Measurements from ENCODE around the gene CDCP2.

GRCh38 chr1:54199151-54199764 lies 46.5 kb upstream of the CDCP2 start:
- TF ChIP-seq CTCF (IDR thresholded peaks at IDR 0.05) (no peak), POLR2A (IDR thresholded peaks at IDR 0.05) (no peak)

Data from esophagus squamous epithelium (tissue), 4 donors.